Stimulated activated CD4-positive, alpha-beta T cell treated with anti-CD3 and anti-CD28 coated beads, Interleukin-15, amount 100 ng/mL, for 24 hours (primary cell): ENCODE results near the gene PPP1R2C.

Experiments used
- DNase-seq: peaks from one replicate; pipeline ENCODE4 v3.0.0-alpha.2; 2020

The PPP1R2C gene

DNA sequence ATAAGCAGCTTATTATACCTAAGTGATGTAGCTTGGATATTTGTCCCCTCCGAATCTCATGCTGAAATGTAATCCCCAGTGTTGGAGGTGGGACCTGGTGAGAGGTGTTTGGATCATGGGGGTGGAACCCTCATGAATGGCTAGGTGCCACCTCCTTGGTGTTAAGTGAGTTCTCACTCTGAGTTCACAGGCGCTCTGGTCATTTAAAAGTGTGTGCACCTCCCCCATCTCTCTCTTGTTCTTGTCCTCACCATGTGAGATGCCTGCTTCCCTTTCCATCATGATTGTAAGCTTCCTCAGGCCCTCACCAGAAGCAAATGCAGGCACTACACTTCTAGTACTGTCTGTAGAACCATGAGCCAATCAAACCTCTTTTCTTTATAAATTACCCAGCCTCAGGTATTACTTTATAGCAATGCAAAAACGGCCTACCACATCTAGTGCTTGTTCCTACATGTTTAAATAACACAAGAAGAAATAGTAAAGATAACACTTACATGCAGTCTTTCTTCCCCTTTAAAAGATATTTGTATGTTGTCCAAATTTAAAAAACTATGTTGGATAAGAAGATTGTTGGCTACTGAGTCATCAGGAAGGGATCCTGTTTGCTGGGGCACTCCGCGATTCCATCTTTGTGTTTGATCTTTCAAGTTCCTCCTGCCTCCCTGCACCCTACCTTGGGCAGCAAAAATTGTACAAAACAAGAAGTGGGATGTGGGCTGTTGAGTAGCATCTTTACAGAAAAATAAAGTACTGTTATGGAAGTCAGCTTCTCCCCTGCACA lies 29.7 kb downstream of the PPP1R2C start:
- DNase-seq: no peak

DNA sequence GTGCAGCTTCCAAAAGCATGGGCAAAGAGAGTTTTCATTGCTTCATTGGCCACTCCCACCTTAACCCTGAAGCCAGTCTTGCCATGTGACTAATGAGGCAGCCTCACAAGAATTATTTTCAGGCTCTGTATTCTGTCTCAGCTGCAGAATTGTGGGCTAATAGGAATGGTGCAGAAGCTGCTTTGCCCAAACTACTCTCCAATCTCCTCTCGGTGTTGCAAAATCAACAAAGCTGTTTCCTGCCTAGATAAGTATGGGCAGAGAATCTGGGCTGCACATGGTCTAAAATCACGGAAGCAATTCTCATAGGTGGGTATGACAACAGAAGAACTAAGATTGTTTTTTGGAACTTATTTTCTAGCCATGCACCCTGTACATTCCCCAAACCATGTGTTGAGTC lies 31.4 kb downstream of the PPP1R2C start:
- no peak for DNase-seq

DNA sequence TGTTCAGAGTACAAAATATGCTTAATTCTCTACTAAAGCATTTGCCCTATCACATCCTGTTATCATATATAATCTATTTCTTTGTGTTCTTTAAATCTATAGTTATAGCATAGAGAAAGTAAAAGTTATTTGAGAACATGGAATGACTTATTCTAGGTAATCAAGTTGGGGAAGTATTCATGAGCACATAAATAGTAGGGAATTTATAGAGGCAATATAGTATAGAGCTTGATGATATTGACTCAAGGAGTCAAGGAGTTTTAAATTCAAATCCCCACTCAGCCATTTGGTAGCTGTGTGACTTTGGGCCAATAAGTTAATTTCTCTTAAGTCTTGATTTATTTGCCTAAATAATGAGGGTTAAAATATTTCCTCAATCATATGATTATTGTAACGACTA lies 37.5 kb downstream of the PPP1R2C start:
- no peak for DNase-seq

DNA sequence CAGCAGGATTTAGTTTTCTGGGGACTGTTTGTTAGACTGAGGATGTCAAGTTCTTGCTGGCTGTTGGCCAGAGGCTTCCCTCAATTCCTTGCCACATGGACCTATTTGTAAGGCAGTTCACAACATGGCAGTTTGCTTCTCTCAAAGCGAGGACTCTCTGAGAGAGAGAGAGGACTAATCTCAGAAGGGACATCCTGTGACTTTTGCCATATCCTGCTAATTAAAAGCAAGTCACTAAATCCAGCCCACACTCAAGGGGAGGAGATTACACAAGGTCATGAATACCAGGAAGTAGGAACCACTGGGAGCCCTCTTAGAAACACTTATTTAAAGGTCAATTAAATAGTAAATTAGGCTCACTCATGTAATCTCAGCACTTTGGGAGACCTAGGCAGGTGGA lies 38.2 kb downstream of the PPP1R2C start:
- DNase-seq: no peak

DNA sequence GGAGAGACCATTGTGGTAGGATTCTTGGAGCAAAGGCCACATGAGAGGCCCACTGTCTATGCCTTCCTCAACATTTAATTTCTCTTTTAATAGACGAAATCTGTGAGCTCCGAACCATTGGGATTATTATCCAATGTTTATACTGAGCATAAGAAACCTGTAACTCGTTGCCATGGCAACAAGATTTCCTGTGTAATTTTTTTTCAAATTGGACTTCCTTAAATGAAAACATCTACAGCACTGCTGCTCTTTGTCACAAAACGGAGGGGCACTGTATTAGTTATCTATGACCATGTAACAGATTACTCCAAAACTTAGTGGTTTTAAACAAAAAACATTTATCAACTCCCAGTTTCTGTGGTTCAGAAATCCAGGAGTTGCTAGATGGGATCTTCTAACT lies 38.7 kb downstream of the PPP1R2C start:
- no peak for DNase-seq

DNA sequence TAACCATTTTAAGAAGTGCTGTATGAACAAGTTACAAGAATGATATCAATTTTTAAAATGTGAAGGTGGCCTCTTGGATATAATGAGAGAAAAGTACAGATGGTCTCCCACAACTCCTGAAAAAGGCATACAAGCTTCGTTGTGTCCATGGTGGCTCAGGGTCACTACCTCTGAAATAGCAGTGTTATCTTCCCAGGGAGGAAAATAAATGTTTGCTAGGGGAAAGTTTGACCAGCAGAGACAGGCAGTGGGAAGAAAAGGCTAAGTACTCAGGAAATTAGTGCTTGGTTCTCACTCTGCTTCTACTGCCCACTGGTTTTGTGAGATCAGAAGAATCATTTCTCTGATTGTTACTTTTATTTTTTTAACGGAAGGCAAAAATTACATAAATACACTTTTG lies 39.4 kb downstream of the PPP1R2C start:
- no peak for DNase-seq

DNA sequence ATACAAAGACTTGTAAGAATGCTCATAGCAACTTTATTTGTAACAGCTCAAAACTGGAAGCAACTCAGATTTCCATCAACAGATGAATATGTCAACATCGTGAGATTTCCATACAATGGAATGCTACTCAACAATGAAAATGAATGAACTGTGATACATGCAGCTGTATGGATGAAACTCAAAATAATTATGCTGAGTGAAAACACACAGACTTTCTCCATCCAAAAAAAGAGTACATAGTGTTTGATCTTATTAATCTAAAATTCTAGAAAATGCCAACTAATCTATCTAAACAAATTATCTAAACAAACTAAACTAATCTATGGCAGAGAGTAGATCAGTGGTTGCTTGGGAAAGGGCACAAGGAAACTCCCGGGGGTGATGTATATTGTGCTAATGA lies 42.7 kb downstream of the PPP1R2C start:
- DNase-seq: no peak

DNA sequence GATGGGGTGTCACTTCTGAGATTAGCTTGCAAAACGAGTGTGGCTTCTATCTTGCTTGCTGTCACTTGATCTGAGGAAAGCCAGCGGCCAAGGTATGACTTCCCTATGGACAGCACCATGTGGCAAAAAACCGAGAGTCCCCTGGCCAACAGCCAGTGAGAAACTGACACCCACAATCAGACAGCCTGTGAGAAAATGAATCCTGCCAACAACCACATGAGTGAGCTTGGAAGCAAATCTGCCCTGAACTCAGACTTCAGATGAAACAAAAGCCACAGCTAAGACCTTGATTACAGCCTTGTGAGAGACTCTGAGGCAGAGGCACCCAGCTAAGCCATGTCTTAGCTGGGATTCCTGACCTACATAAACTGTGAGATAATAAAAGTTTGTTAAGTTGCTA lies 45.5 kb downstream of the PPP1R2C start:
- DNase-seq: no peak
